HCT116 (cell line): Measurements from ENCODE around the gene AKR1C4.

Experiments used
- POLR2AphosphoS5 ChIP-seq: IDR thresholded peaks from 2 replicates; pipeline ENCODE4 v1.6.1; 2011; ENCODE audit warnings: mild to moderate bottlenecking, low read depth, low read length, moderate library complexity
- SIN3A ChIP-seq: IDR thresholded peaks from 2 replicates; pipeline ENCODE4 v1.6.1; 2012; ENCODE audit warnings: low read depth
- TF ChIP-seq, protein P1 (sequence below), 3 experiments: fragments of 200-600 bp in 1 of 3; sonication (generic) in 1 of 3; IDR thresholded peaks in 2 of 3; conservative IDR thresholded peaks in 1 of 3; 2 replicates each; pipeline ENCODE4 v1.5.1; 2012 to 2017; ENCODE audit warnings: low read depth in 2 of 3, low read length in 2 of 3, antibody characterized with exemption in 1 of 3, borderline replicate concordance in 1 of 3, control low read depth in 1 of 3, mild to moderate bottlenecking in 1 of 3, mixed read lengths in 1 of 3, mixed run types in 1 of 3, moderate library complexity in 1 of 3; ENCODE audit not compliant: insufficient read depth in 1 of 3
- TF ChIP-seq, protein P2 (sequence below): IDR thresholded peaks from 2 replicates; pipeline ENCODE4 v1.6.1; 2012

DNA sequence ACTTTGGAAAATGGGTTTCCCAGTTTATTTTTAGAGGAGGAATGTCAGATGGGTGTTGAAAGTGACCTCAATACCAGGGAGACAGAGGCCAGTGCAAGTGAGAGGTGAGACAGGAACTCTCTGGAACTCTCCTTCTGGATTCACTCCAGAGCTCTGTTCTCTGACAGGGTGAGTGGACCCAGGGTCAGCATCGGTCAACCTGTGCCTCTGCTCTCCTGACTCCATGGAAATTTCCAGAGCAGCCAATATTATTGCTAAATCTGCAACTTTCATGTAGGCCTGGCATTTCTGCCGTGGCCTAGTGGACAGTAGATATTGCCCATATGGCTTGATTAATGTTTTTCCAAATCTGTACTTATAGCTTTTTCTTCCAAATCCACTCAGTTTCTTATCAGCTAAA is 20.2 kb downstream of the AKR1C4 start:
- TF ChIP-seq POLR2AphosphoS5, result no peak
- TF ChIP-seq, protein P1, sequence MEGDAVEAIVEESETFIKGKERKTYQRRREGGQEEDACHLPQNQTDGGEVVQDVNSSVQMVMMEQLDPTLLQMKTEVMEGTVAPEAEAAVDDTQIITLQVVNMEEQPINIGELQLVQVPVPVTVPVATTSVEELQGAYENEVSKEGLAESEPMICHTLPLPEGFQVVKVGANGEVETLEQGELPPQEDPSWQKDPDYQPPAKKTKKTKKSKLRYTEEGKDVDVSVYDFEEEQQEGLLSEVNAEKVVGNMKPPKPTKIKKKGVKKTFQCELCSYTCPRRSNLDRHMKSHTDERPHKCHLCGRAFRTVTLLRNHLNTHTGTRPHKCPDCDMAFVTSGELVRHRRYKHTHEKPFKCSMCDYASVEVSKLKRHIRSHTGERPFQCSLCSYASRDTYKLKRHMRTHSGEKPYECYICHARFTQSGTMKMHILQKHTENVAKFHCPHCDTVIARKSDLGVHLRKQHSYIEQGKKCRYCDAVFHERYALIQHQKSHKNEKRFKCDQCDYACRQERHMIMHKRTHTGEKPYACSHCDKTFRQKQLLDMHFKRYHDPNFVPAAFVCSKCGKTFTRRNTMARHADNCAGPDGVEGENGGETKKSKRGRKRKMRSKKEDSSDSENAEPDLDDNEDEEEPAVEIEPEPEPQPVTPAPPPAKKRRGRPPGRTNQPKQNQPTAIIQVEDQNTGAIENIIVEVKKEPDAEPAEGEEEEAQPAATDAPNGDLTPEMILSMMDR (IDR thresholded peaks at IDR 0.05 in 2 of 3, conservative IDR thresholded peaks at IDR 0.05 in 1 of 3; ENCODE audit: borderline replicate concordance in 1 of 3, insufficient read depth in 1 of 3, low read depth in 2 of 3, low read length in 2 of 3), result no peak
- TF ChIP-seq, protein P2, sequence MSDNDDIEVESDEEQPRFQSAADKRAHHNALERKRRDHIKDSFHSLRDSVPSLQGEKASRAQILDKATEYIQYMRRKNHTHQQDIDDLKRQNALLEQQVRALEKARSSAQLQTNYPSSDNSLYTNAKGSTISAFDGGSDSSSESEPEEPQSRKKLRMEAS, result no peak
- TF ChIP-seq SIN3A, result no peak
